GM12873 (cell line): Measurements from ENCODE around the gene PAQR6.

Source experiments
- CTCF ChIP-seq: IDR thresholded peaks from 2 replicates; pipeline ENCODE4 v1.5.1; 2012; ENCODE audit warnings: low read depth, mild to moderate bottlenecking, moderate library complexity, low read length, control low read depth; ENCODE audit not compliant: insufficient read depth; ENCODE audit errors: missing control alignments

PAQR6 gene

DNA sequence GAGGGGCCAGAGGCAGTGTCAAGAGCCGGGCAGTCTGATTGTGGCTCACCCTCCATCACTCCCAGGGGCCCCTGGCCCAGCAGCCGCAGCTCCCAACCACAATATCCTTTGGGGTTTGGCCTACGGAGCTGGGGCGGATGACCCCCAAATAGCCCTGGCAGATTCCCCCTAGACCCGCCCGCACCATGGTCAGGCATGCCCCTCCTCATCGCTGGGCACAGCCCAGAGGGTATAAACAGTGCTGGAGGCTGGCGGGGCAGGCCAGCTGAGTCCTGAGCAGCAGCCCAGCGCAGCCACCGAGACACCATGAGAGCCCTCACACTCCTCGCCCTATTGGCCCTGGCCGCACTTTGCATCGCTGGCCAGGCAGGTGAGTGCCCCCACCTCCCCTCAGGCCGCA lies 5.9 kb downstream of the PAQR6 start, which contains the start of gene BGLAP:
TSS of gene BGLAP (plus strand) at position 259 of the 400 bp plus-strand sequence. CDS start at position 307, 48 bp downstream.
- no peak for TF ChIP-seq CTCF

DNA sequence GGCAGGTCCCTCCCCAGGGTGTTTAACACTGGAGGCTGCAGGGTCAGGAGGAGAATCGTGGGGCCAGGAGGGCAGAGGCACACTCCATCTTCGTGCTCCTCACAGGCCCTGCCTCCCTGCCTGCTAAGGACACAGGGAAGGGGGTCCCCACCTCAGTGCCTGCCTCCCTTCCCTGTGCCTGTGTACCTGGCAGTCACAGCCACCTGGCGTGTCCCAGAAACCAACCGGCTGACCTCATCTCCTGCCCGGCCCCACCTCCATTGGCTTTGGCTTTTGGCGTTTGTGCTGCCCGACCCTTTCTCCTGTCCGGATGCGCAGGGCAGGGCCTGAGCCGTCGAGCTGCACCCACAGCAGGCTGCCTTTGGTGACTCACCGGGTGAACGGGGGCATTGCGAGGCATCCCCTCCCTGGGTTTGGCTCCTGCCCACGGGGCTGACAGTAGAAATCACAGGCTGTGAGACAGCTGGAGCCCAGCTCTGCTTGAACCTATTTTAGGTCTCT lies 6.5 kb downstream of the PAQR6 start:
- no peak for TF ChIP-seq CTCF

DNA sequence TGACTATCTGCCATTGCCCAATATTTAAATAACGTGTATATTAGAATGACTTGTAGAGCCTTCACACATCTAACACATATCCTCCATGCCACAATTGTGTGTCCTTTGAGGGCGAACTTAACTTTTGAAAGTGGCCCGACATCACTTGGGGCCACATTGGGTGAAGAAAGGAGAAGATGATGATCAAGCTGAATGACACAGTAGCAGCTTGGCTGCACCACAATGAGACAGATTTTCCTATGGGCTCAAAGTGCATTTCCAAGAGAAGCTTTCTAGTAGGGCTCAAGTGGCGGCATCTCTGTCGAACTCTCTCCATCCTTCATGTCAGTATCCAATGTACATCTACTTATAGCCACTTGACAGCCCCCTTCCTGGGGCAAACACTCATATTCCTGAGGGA lies 9.6 kb downstream of the PAQR6 start:
- TF ChIP-seq CTCF, result no peak

GRCh38 chr1:156236164-156236563 lies 11.7 kb downstream of the PAQR6 start:
- TF ChIP-seq CTCF, result no peak

GRCh38 chr1:156233426-156234127 lies 14.3 kb downstream of the PAQR6 start:
- TF ChIP-seq CTCF, result no peak

DNA sequence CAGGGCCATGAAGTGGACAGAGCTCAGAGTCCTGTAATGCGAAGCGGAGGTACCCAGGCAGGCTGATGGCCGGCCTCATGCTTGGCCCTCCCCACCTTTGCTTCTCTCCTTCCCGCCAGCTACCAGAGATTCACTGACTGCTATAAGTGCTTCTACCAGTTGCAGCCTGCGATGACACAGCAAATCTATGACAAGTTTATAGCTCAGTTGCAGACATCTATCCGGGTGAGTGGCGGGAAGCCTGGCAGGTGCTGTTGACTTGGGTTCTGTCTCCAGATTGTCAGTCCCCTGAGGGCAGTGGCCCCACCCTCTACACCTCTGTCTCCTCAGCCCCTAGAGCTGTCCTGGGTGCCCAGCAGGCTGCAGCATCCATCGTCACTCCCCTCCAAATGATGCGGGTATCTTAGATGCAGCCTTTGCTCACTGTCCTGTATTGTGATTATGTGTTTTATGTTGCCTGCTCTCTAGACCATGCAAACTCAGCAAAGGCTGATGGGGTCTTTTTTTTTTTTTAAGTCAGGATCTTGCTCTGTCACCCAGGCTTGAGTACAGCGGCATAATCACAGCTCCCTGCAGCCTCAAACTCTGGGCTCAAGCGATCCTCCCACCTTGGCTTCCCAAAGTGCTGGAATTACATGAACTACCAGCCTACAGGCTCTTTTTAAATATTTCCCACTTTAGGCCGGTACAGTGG lies 15.5 kb downstream of the PAQR6 start:
- no peak for TF ChIP-seq CTCF

GRCh38 chr1:156230473-156230837 lies 17.4 kb downstream of the PAQR6 start:
- no peak for TF ChIP-seq CTCF
